H1 (cell line): Measurements from ENCODE around the gene FRMD4A. TPM values are rescaled to one million over a fixed set of nuclear protein-coding genes. Genes with fewer than 3 reads are reported as not detected.

Experiments used
- CTCF ChIA-PET: fragments of 300-600 bp; sonication (Branson Sonifier 250); formaldehyde crosslinking; loops from one replicate; lab custom pipeline; 2021; ENCODE audit not compliant: partially characterized antibody; lab: Charles Lee
- POLR2A ChIA-PET: fragments of 300-600 bp; sonication (Branson Sonifier 250); formaldehyde crosslinking; loops from one replicate; lab custom pipeline; 2021; ENCODE audit warnings: inconsistent platforms; ENCODE audit not compliant: partially characterized antibody; lab: Charles Lee
- DNase-seq, 2 experiments: peaks; one replicate each; pipeline versions ENCODE4 v3.0.0 to v3.0.0-alpha.2; 2010 to 2022; ENCODE audit warnings: low spot score in 2 of 2, low read depth in 1 of 2, mixed read lengths in 1 of 2
- FAIRE-seq: peaks from 2 replicates; lab custom pipeline; 2011; peaks lifted over from hg19 to GRCh38; lab: Jason Lieb, UNC
- H2AFZ ChIP-seq: 2 replicates; pipeline ENCODE4 v1.8.1; 2012; ENCODE audit warnings: low read length, inconsistent platforms
- H2AK5ac ChIP-seq: 2 replicates; pipeline ENCODE4 v1.6.1; 2013; ENCODE audit warnings: low read depth, low read length
- H2BK120ac ChIP-seq: replicated peaks from 2 replicates; pipeline ENCODE3; 2013; ENCODE audit warnings: low read depth, low read length, inconsistent platforms
- H2BK12ac ChIP-seq: 2 replicates; pipeline ENCODE4 v1.6.1; 2013; ENCODE audit warnings: low read depth, low read length
- H2BK15ac ChIP-seq: 2 replicates; pipeline ENCODE4 v1.6.1; 2013; ENCODE audit warnings: low read length
- H2BK20ac ChIP-seq: 2 replicates; pipeline ENCODE4 v1.6.1; 2013; ENCODE audit warnings: low read length
- H2BK5ac ChIP-seq: 2 replicates; pipeline ENCODE4 v1.6.1; 2013; ENCODE audit warnings: low read depth, low read length
- H3K14ac ChIP-seq: 2 replicates; pipeline ENCODE4 v1.6.1; 2013; ENCODE audit warnings: inconsistent platforms; ENCODE audit not compliant: insufficient read length
- H3K18ac ChIP-seq: 2 replicates; pipeline ENCODE4 v1.6.1; 2013; ENCODE audit warnings: low read length; ENCODE audit errors: extremely low read depth
- H3K23ac ChIP-seq: 2 replicates; pipeline ENCODE4 v1.6.1; 2013; ENCODE audit warnings: inconsistent platforms; ENCODE audit not compliant: insufficient read length
- H3K23me2 ChIP-seq: 2 replicates; pipeline ENCODE4 v1.6.1; 2013; ENCODE audit warnings: low read depth, low read length
- H3K27ac ChIP-seq: 2 replicates; pipeline ENCODE4 v1.6.1; 2011; ENCODE audit warnings: low read depth, low read length, inconsistent platforms
- H3K27me3 ChIP-seq, 4 experiments: replicated peaks in 1 of 4; 1 replicate in 1 of 4; 2 replicates in 3 of 4; pipeline versions ENCODE4 v1.6.1 to v1.8.1; 2011 to 2013; ENCODE audit warnings: low read length in 3 of 4, mild to moderate bottlenecking in 3 of 4, inconsistent platforms in 2 of 4, mixed read lengths in 2 of 4, moderate library complexity in 1 of 4; ENCODE audit not compliant: control insufficient read depth in 3 of 4, insufficient read depth in 3 of 4; ENCODE audit errors: extremely low read depth in 1 of 4
- H3K36me3 ChIP-seq, 4 experiments: 2 replicates each; pipeline versions ENCODE4 v1.6.1 to v1.8.1; 2011 to 2013; ENCODE audit warnings: mild to moderate bottlenecking in 4 of 4, low read length in 3 of 4, moderate library complexity in 2 of 4, control low read depth in 1 of 4, inconsistent platforms in 1 of 4; ENCODE audit not compliant: insufficient read depth in 4 of 4, control insufficient read depth in 2 of 4
- H3K4ac ChIP-seq: replicated peaks from 2 replicates; pipeline ENCODE3; 2013; ENCODE audit warnings: low read length, low read depth, mixed read lengths, inconsistent platforms; ENCODE audit not compliant: insufficient read length
- H3K4me1 ChIP-seq, 4 experiments: replicated peaks in 1 of 4; 1 replicate in 1 of 4; 2 replicates in 3 of 4; pipeline versions ENCODE4 v1.6.1 to v1.8.1; 2011 to 2013; ENCODE audit warnings: low read length in 3 of 4, inconsistent platforms in 2 of 4, mixed read lengths in 1 of 4; ENCODE audit not compliant: insufficient read depth in 4 of 4, control insufficient read depth in 3 of 4
- H3K4me2 ChIP-seq, 2 experiments: 2 replicates each; pipeline versions ENCODE4 v1.6.1 to v1.8.1; 2011 to 2013; ENCODE audit warnings: low read depth in 2 of 2, low read length in 2 of 2, control low read depth in 1 of 2, inconsistent platforms in 1 of 2, mild to moderate bottlenecking in 1 of 2; ENCODE audit not compliant: insufficient read depth in 1 of 2
- H3K4me3 ChIP-seq, 4 experiments: fragments of 200-600, 300-600 bp in 1 of 4; sonication (generic), shearing (Covaris generic), sonication (Bioruptor Twin) in 1 of 4; 2 replicates each; pipeline versions ENCODE4 v1.5.1 to v1.8.1; 2011 to 2016; ENCODE audit warnings: low read length in 4 of 4, low read depth in 3 of 4, control low read depth in 2 of 4, inconsistent platforms in 2 of 4, mild to moderate bottlenecking in 2 of 4, mixed read lengths in 1 of 4, moderate library complexity in 1 of 4; ENCODE audit not compliant: insufficient read depth in 2 of 4; ENCODE audit errors: extremely low read depth in 1 of 4
- H3K56ac ChIP-seq: replicated peaks from 2 replicates; pipeline ENCODE3; 2013; ENCODE audit warnings: low read depth, mild to moderate bottlenecking, mixed read lengths, low read length, inconsistent platforms; ENCODE audit not compliant: insufficient read length
- H3K79me1 ChIP-seq: 2 replicates; pipeline ENCODE4 v1.6.1; 2013; ENCODE audit warnings: low read depth, low read length, control low read depth
- H3K79me2 ChIP-seq, 2 experiments: 2 replicates each; pipeline versions ENCODE4 v1.6.1 to v1.8.1; 2012 to 2013; ENCODE audit warnings: low read length in 2 of 2, mild to moderate bottlenecking in 2 of 2, inconsistent platforms in 1 of 2; ENCODE audit not compliant: insufficient read depth in 2 of 2, control insufficient read depth in 1 of 2
- H3K9ac ChIP-seq, 4 experiments: replicated peaks in 1 of 4; 1 replicate in 1 of 4; 2 replicates in 3 of 4; pipeline versions ENCODE4 v1.6.1 to v1.8.1; 2011 to 2013; ENCODE audit warnings: low read depth in 3 of 4, low read length in 3 of 4, control low read depth in 2 of 4, mild to moderate bottlenecking in 2 of 4, moderate library complexity in 2 of 4, inconsistent platforms in 1 of 4; ENCODE audit errors: extremely low read depth in 1 of 4
- H3K9me3 ChIP-seq, 2 experiments: 2 replicates each; pipeline versions ENCODE4 v1.6.1 to v1.8.1; 2012 to 2013; ENCODE audit warnings: mild to moderate bottlenecking in 2 of 2, moderate library complexity in 2 of 2, control low read depth in 1 of 2, inconsistent platforms in 1 of 2, low read depth in 1 of 2, low read length in 1 of 2, mixed read lengths in 1 of 2; ENCODE audit not compliant: insufficient read depth in 2 of 2
- H4K20me1 ChIP-seq, 2 experiments: replicated peaks in 1 of 2; 2 replicates each; pipeline versions ENCODE3 to v1.8.1; 2011 to 2013; ENCODE audit warnings: inconsistent platforms in 2 of 2, low read length in 2 of 2, mild to moderate bottlenecking in 1 of 2; ENCODE audit not compliant: insufficient read depth in 2 of 2, control insufficient read depth in 1 of 2
- H4K5ac ChIP-seq: 2 replicates; pipeline ENCODE4 v1.6.1; 2013; ENCODE audit warnings: low read length, low read depth, mixed read lengths, inconsistent platforms; ENCODE audit not compliant: insufficient read length
- H4K8ac ChIP-seq: 2 replicates; pipeline ENCODE4 v1.8.0; 2013; ENCODE audit warnings: mild to moderate bottlenecking, moderate library complexity, low read length, inconsistent platforms; ENCODE audit not compliant: insufficient read depth; ENCODE audit errors: extremely low read depth
- H4K91ac ChIP-seq: replicated peaks from 2 replicates; pipeline ENCODE3; 2013; ENCODE audit warnings: low read length, mixed read lengths, inconsistent platforms; ENCODE audit not compliant: insufficient read length
- ATF2 ChIP-seq: IDR thresholded peaks from 2 replicates; pipeline ENCODE4 v1.6.1; 2012; ENCODE audit warnings: low read length, inconsistent platforms
- BRCA1 ChIP-seq: IDR thresholded peaks from 2 replicates; pipeline ENCODE4 v1.6.1; 2012; ENCODE audit warnings: low read depth, low read length, improper control_type of control experiment
- CHD2 ChIP-seq: IDR thresholded peaks from 2 replicates; pipeline ENCODE4 v1.6.1; 2012; ENCODE audit warnings: low read length, improper control_type of control experiment
- EP300 ChIP-seq, 2 experiments: IDR thresholded peaks; 1 replicate in 1 of 2; 2 replicates in 1 of 2; pipeline ENCODE4 v1.6.1; 2011 to 2012; ENCODE audit warnings: low read depth in 2 of 2, low read length in 2 of 2, mild to moderate bottlenecking in 2 of 2, borderline replicate concordance in 1 of 2, inconsistent platforms in 1 of 2, moderate library complexity in 1 of 2
- JUND ChIP-seq: IDR thresholded peaks from 2 replicates; pipeline ENCODE4 v1.6.1; 2011; ENCODE audit warnings: mild to moderate bottlenecking, improper control_type of control experiment, low read length
- NRF1 ChIP-seq: IDR thresholded peaks from 2 replicates; pipeline ENCODE4 v1.6.1; 2011; ENCODE audit warnings: mild to moderate bottlenecking, low read depth, low read length, improper control_type of control experiment
- POLR2AphosphoS5 ChIP-seq: IDR thresholded peaks from 2 replicates; pipeline ENCODE4 v1.6.1; 2011; ENCODE audit warnings: low read depth, low read length
- RBBP5 ChIP-seq: IDR thresholded peaks from 2 replicates; pipeline ENCODE4 v1.7.1; 2012; ENCODE audit warnings: low read depth, mild to moderate bottlenecking, inconsistent platforms, low read length, moderate library complexity, borderline replicate concordance
- RFX5 ChIP-seq: IDR thresholded peaks from 2 replicates; pipeline ENCODE4 v1.6.1; 2011; ENCODE audit warnings: low read depth, low read length, improper control_type of control experiment, borderline replicate concordance
- RXRA ChIP-seq: IDR thresholded peaks from 2 replicates; pipeline ENCODE4 v1.6.1; 2011; ENCODE audit warnings: low read depth, mild to moderate bottlenecking, low read length, moderate library complexity; ENCODE audit not compliant: insufficient read depth
- SIRT6 ChIP-seq: IDR thresholded peaks from one replicate; pipeline ENCODE4 v1.7.1; 2012; ENCODE audit warnings: low read length, inconsistent platforms
- TAF7 ChIP-seq: optimal IDR thresholded peaks from 2 replicates; pipeline ENCODE3; 2011; ENCODE audit warnings: low read depth, mild to moderate bottlenecking, inconsistent platforms, low read length, moderate library complexity, borderline replicate concordance
- WGBS, 2 experiments: shearing (Covaris generic) in 1 of 2; methylation state at CpG; one replicate each; pipeline versions ENCODE4 v1.1.6 to v1.1.7; 2013 to 2015; ENCODE audit warnings: low lambda C conversion rate in 2 of 2, mixed read lengths in 2 of 2, inconsistent platforms in 1 of 2, low coverage in 1 of 2, missing lambda C conversion rate in 1 of 2; ENCODE audit not compliant: insufficient replicate concordance in 2 of 2, insufficient coverage in 1 of 2, insufficient read length in 1 of 2; ENCODE audit errors: extremely low coverage in 1 of 2, missing lambda C conversion rate in 1 of 2; 5-methylcytosine and 5-hydroxymethylcytosine counted together
- polyA plus RNA-seq, 7 experiments: library from polyadenylated mRNA; depleted of rRNA in 3 of 7; stranded (reverse) in 5 of 7; unstranded in 2 of 7; fragments of >200 nt in 5 of 7; fragments of 200-250 nt in 2 of 7; gene quantifications; 1 replicate in 5 of 7; 2 replicates in 1 of 7; 4 replicates in 1 of 7; pipeline versions ENCODE4 v1.2.1 to v1.2.3, GENCODE V29; 2011 to 2013; ENCODE audit warnings: missing spikeins in 2 of 7, mixed read lengths in 2 of 7
- total RNA-seq: library from RNA; stranded (reverse); fragmentation: NEBNext Ultra II Directional; extraction: Animal tissue kit (Norgen Biotek cat#: 25700); gene quantifications from 2 replicates; pipeline ENCODE4 v1.2.1, GENCODE V29; 2021

The FRMD4A gene
- total and polyA plus RNA-seq, 2 of the 8 experiments (the other 6 are each of a cell fraction or from before 2014, with no cell fraction given), result 38.6 to 39.6 TPM

DNA sequence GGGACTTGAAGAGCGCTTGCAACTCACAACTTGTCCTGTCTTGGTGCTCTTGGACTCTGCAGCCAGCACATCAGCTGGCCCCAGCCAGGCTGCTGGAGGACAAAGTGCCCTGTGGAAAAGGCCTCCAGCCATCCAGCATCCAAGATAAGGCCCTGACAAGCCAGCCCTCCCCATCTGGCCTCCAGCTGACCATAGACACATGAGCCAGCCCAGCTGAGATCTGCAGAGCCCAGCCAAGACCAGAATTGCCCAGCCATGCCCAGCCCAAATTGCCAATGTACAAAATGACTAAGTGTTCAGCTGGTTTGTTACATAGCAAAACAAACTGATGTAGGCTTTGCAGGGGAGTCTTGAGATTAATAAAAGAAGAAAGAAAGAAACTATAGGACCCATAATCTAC, 36.0 kb upstream of the FRMD4A start:
- Histone ChIP-seq H3K4me1 (no peaks in the 10 kb centered on the region), H2BK5ac (no peak overlapping the region), H3K79me1 (no peaks in the 10 kb centered on the region), H2BK15ac (no peak overlapping the region), H3K9me3 (no peaks in the 10 kb centered on the region), H2AK5ac (no peak overlapping the region), H4K91ac (no peak overlapping the region), H3K23me2 (no peaks in the 10 kb centered on the region; the same call in 1 of the 2 replicates), H2BK12ac (no peak overlapping the region), H3K4ac (no peak overlapping the region), H4K8ac (no peak overlapping the region), H3K4me2 (no peak overlapping the region), H3K79me2 (no peaks in the 10 kb centered on the region), H3K56ac (no peak overlapping the region), H3K36me3 (no peaks in the 10 kb centered on the region), H3K14ac (no peak overlapping the region), H3K27ac (no peak overlapping the region), H3K4me3 (no peak overlapping the region), H3K9ac (no peak overlapping the region), H4K5ac (no peak overlapping the region), H2BK120ac (no peak overlapping the region), H2AFZ (no peak overlapping the region), H3K27me3 (no peaks in the 10 kb centered on the region), H2BK20ac (no peak overlapping the region), H3K18ac (no peak overlapping the region), H4K20me1 (no peaks in the 10 kb centered on the region), H3K23ac (no peak overlapping the region)
- ChIA-PET CTCF (interaction anchor here (1.0 to 1.7 kb wide), 2 partner anchors 48 to 122 kb away, joined by 3 to 4 read pairs; no protein-coding TSS in a partner anchor), POLR2A (interaction anchor here (0.6 kb wide), 1 partner anchor 68 kb away, joined by 3 read pairs; no protein-coding TSS in a partner anchor)
- 100% methylated on average over 1 of the region's 1 CpG; no CpG with 5 or more reads in 1 of the 2 experiments for WGBS, 2 experiments
- FAIRE-seq, result no peak
- no peak for DNase-seq
- TF ChIP-seq JUND (no peak), RBBP5 (no peak), CHD2 (no peak), EP300 (IDR thresholded peaks at IDR 0.05; ENCODE audit: borderline replicate concordance in 1 of 2, low read depth in 2 of 2, low read length in 2 of 2) (no peak), SIRT6 (no peak), BRCA1 (no peak), NRF1 (no peak), TAF7 (no peak), ATF2 (no peak), RXRA (no peak), RFX5 (no peak), POLR2AphosphoS5 (no peak)
